Tibial nerve (tissue), 4 donors: Measurements from ENCODE around the gene C1orf198.

Experiments
- CTCF ChIP-seq, 5 experiments: fragments of 200-600 bp in 3 of 5; fragments of 450-650 bp in 2 of 5; sonication (generic) in 3 of 5; IDR thresholded peaks; one replicate each; pipeline ENCODE4 v1.5.1; 2016 to 2019; ENCODE audit warnings: antibody characterized with exemption in 5 of 5, mild to moderate bottlenecking in 3 of 5, moderate library complexity in 2 of 5
- EP300 ChIP-seq, 2 donors: sonication (generic); formaldehyde crosslinking; IDR thresholded peaks; one replicate each; pipeline ENCODE4 v1.6.1; 2017; ENCODE audit warnings: antibody characterized with exemption in 2 of 2, mild to moderate bottlenecking in 1 of 2
- POLR2A ChIP-seq, 2 donors: fragments of 450-650 bp; IDR thresholded peaks; one replicate each; pipeline ENCODE4 v1.6.1; 2017; ENCODE audit warnings: antibody characterized with exemption in 2 of 2, mild to moderate bottlenecking in 2 of 2, moderate library complexity in 2 of 2

GRCh38 chr1:230894664-230895063 is 26.3 kb upstream of the C1orf198 start:
- TF ChIP-seq CTCF (IDR thresholded peaks at IDR 0.05), result no peak
- TF ChIP-seq POLR2A (IDR thresholded peaks at IDR 0.05), result no peak
- TF ChIP-seq EP300 (IDR thresholded peaks at IDR 0.05), result no peak
